Mesenchymal stem cell (in vitro differentiated cells and primary cell): ENCODE measurements around the gene ATP8B1.
A peak's percentile ranks its signal among the peaks of the same experiment; 100 is the strongest.

Experiments used
- DNase-seq: peaks from one replicate; pipeline ENCODE4 v3.0.0-alpha.2; 2013
- H2AFZ ChIP-seq: one replicate; pipeline ENCODE4 v1.6.1; 2013; ENCODE audit warnings: low read depth, mild to moderate bottlenecking, control low read depth, inconsistent platforms, low read length, moderate library complexity
- H2AK5ac ChIP-seq: 2 replicates; pipeline ENCODE4 v1.6.1; 2013; ENCODE audit warnings: low read length, moderate library complexity, mild to moderate bottlenecking, inconsistent platforms; ENCODE audit not compliant: severe bottlenecking
- H2BK120ac ChIP-seq: one replicate; pipeline ENCODE4 v1.6.1; 2013; ENCODE audit warnings: low read depth, mild to moderate bottlenecking, inconsistent platforms, low read length, moderate library complexity
- H2BK12ac ChIP-seq, 2 experiments: one replicate each; pipeline ENCODE4 v1.6.1; 2013; ENCODE audit warnings: inconsistent platforms in 2 of 2, low read length in 2 of 2, mild to moderate bottlenecking in 2 of 2, moderate library complexity in 2 of 2, control low read depth in 1 of 2
- H2BK15ac ChIP-seq: one replicate; pipeline ENCODE4 v1.6.1; 2013; ENCODE audit warnings: mild to moderate bottlenecking, low read depth, inconsistent platforms; ENCODE audit not compliant: poor library complexity, severe bottlenecking
- H2BK5ac ChIP-seq: 2 replicates; pipeline ENCODE4 v1.6.1; 2013; ENCODE audit warnings: low read depth, mild to moderate bottlenecking, low read length, control low read depth, inconsistent platforms; ENCODE audit not compliant: poor library complexity, severe bottlenecking
- H3K14ac ChIP-seq, 2 experiments: one replicate each; pipeline ENCODE4 v1.6.1; 2013; ENCODE audit warnings: inconsistent platforms in 2 of 2, low read length in 2 of 2, control low read depth in 1 of 2, mild to moderate bottlenecking in 1 of 2, moderate library complexity in 1 of 2
- H3K18ac ChIP-seq, 2 experiments: one replicate each; pipeline ENCODE4 v1.6.1; 2013; ENCODE audit warnings: inconsistent platforms in 2 of 2, low read length in 2 of 2, control low read depth in 1 of 2, low read depth in 1 of 2, mild to moderate bottlenecking in 1 of 2
- H3K23ac ChIP-seq, 2 experiments: one replicate each; pipeline ENCODE4 v1.6.1; 2013; ENCODE audit warnings: inconsistent platforms in 2 of 2, low read length in 2 of 2, mild to moderate bottlenecking in 2 of 2, moderate library complexity in 2 of 2, control low read depth in 1 of 2
- H3K27ac ChIP-seq: 2 replicates; pipeline ENCODE4 v1.5.1; 2013; ENCODE audit warnings: mild to moderate bottlenecking, moderate library complexity, low read length, control low read depth, inconsistent platforms; ENCODE audit not compliant: poor library complexity, severe bottlenecking
- H3K27me3 ChIP-seq, 2 experiments: 2 replicates each; pipeline versions ENCODE4 v1.6.1 to v1.7.0; 2013; ENCODE audit warnings: low read length in 2 of 2, mild to moderate bottlenecking in 2 of 2, moderate library complexity in 2 of 2, control low read depth in 1 of 2, inconsistent platforms in 1 of 2; ENCODE audit not compliant: control insufficient read depth in 1 of 2, insufficient read depth in 1 of 2
- H3K36me3 ChIP-seq, 2 experiments: 2 replicates each; pipeline versions ENCODE4 v1.6.1 to v1.7.0; 2013; ENCODE audit warnings: low read length in 2 of 2, control low read depth in 1 of 2, inconsistent platforms in 1 of 2, low read depth in 1 of 2, mild to moderate bottlenecking in 1 of 2; ENCODE audit not compliant: insufficient read depth in 2 of 2, control insufficient read depth in 1 of 2
- H3K4ac ChIP-seq, 2 experiments: one replicate each; pipeline ENCODE4 v1.6.1; 2013; ENCODE audit warnings: inconsistent platforms in 2 of 2, low read length in 2 of 2, mild to moderate bottlenecking in 2 of 2, moderate library complexity in 2 of 2, control low read depth in 1 of 2, low read depth in 1 of 2
- H3K4me1 ChIP-seq: 2 replicates; pipeline ENCODE4 v1.6.1; 2013; ENCODE audit warnings: low read depth, low read length, control low read depth; ENCODE audit not compliant: control insufficient read depth, insufficient read depth
- H3K4me2 ChIP-seq: 2 replicates; pipeline ENCODE4 v1.6.1; 2013; ENCODE audit warnings: low read length, mild to moderate bottlenecking, inconsistent platforms; ENCODE audit not compliant: poor library complexity, severe bottlenecking
- H3K4me3 ChIP-seq, 2 experiments: 2 replicates each; pipeline versions ENCODE4 v1.5.1 to v1.7.0; 2013; ENCODE audit warnings: low read length in 2 of 2, mild to moderate bottlenecking in 2 of 2, control low read depth in 1 of 2, low read depth in 1 of 2; ENCODE audit not compliant: insufficient read depth in 1 of 2
- H3K79me1 ChIP-seq: replicated peaks from 2 replicates; pipeline ENCODE4 v1.6.1; 2013; ENCODE audit warnings: mild to moderate bottlenecking, control low read depth, low read length, inconsistent platforms; ENCODE audit not compliant: poor library complexity, severe bottlenecking
- H3K9ac ChIP-seq: 2 replicates; pipeline ENCODE4 v1.7.0; 2013; ENCODE audit warnings: mild to moderate bottlenecking, low read length, moderate library complexity
- H3K9me3 ChIP-seq: 2 replicates; pipeline ENCODE4 v1.7.0; 2013; ENCODE audit warnings: mild to moderate bottlenecking, low read length; ENCODE audit not compliant: control insufficient read depth
- H4K8ac ChIP-seq: one replicate; pipeline ENCODE4 v1.6.1; 2013; ENCODE audit warnings: inconsistent platforms, mild to moderate bottlenecking, low read length, moderate library complexity
- H4K91ac ChIP-seq: one replicate; pipeline ENCODE4 v1.6.1; 2013; ENCODE audit warnings: mild to moderate bottlenecking, low read length, inconsistent platforms
- WGBS: methylation state at CpG from one replicate; pipeline ENCODE4 v1.1.7; 2013; ENCODE audit warnings: mixed read lengths; 5-methylcytosine and 5-hydroxymethylcytosine counted together

ATP8B1 gene

GRCh38 chr18:57792631-57793301, 10.3 kb downstream of the ATP8B1 start:
- 85% methylated on average over 6 of the region's 9 CpGs for WGBS
- Histone ChIP-seq H4K91ac (no peak overlapping the region), H3K27me3 (no peaks in the 10 kb centered on the region), H3K4me1 (peaks cover 16% of the 10 kb centered on the region), H2BK12ac (peak overlapping the region in 1 of 2 experiments; percentile 92), H2BK120ac (no peak overlapping the region), H3K27ac (no peak overlapping the region), H3K14ac (no peak overlapping the region), H3K18ac (peak overlapping the region; percentile 41 to 70), H2BK5ac (no peak overlapping the region), H3K36me3 (peaks cover 2 to 9% of the 10 kb centered on the region in 2 experiments), H3K9me3 (no peaks in the 10 kb centered on the region), H3K79me1 (peaks cover 13% of the 10 kb centered on the region), H3K9ac (peak overlapping the region; percentile 60), H2AK5ac (no peak overlapping the region), H4K8ac (peak overlapping the region; percentile 67), H3K4ac (peak overlapping the region; percentile 37 to 68), H3K4me3 (peak overlapping the region in 1 of 2 experiments; percentile 55), H2BK15ac (peak overlapping the region; percentile 33), H2AFZ (no peak overlapping the region), H3K4me2 (no peak overlapping the region), H3K23ac (no peak overlapping the region)
- DNase-seq: no peak

- H3K4me2 ChIP-seq: no peak overlapping the region
- peaks cover 15% of the 10 kb centered on the region for H3K4me1 ChIP-seq
- H4K8ac ChIP-seq: no peak overlapping the region
- no peak overlapping the region for H4K91ac ChIP-seq
- no peak overlapping the region for H3K9ac ChIP-seq
- H3K27ac ChIP-seq: no peak overlapping the region
- H2BK12ac ChIP-seq: no peak overlapping the region
- no peak overlapping the region for H2BK5ac ChIP-seq
- no peak for DNase-seq
- no CpG with 5 or more reads among the region's 2 CpGs for WGBS
- no peaks in the 10 kb centered on the region for H3K27me3 ChIP-seq
- no peak overlapping the region for H2BK15ac ChIP-seq
- no peak overlapping the region for H2BK120ac ChIP-seq
- no peaks in the 10 kb centered on the region for H3K9me3 ChIP-seq
- no peak overlapping the region for H3K14ac ChIP-seq
- H3K79me1 ChIP-seq: peaks cover 13% of the 10 kb centered on the region
- no peak overlapping the region for H2AK5ac ChIP-seq
- H2AFZ ChIP-seq: no peak overlapping the region
- H3K36me3 ChIP-seq: peaks cover 2 to 6% of the 10 kb centered on the region in 2 experiments
- no peak overlapping the region for H3K4me3 ChIP-seq
- H3K4ac ChIP-seq: no peak overlapping the region
- H3K18ac ChIP-seq: peak overlapping the region in 1 of 2 experiments; percentile 21
- H3K23ac ChIP-seq: no peak overlapping the region
These were observed 11.2 kb downstream of the ATP8B1 start for GRCh38 chr18:57791911-57792310.

- H3K9ac ChIP-seq: no peak overlapping the region
- no peak overlapping the region for H2BK120ac ChIP-seq
- no peak overlapping the region for H4K91ac ChIP-seq
- H2AK5ac ChIP-seq: no peak overlapping the region
- no peak overlapping the region for H3K23ac ChIP-seq
- no peak overlapping the region for H2BK15ac ChIP-seq
- H3K4me1 ChIP-seq: peaks cover 15% of the 10 kb centered on the region
- H3K9me3 ChIP-seq: no peaks in the 10 kb centered on the region
- no peak overlapping the region for H2BK12ac ChIP-seq
- H3K79me1 ChIP-seq: peaks cover 15% of the 10 kb centered on the region
- H4K8ac ChIP-seq: no peak overlapping the region
- no peak overlapping the region for H3K14ac ChIP-seq
- no peak overlapping the region for H2AFZ ChIP-seq
- H3K4me2 ChIP-seq: no peak overlapping the region
- WGBS: 92% methylated on average over 5 of the region's 5 CpGs
- H3K4me3 ChIP-seq: no peak overlapping the region
- H2BK5ac ChIP-seq: no peak overlapping the region
- H3K27ac ChIP-seq: no peak overlapping the region
- peaks cover 3 to 6% of the 10 kb centered on the region in 2 experiments for H3K36me3 ChIP-seq
- no peak overlapping the region for H3K4ac ChIP-seq
- no peak overlapping the region for H3K18ac ChIP-seq
- no peak for DNase-seq
- H3K27me3 ChIP-seq: no peaks in the 10 kb centered on the region
These were observed 11.9 kb downstream of the ATP8B1 start for GRCh38 chr18:57791192-57791591.

- H4K8ac ChIP-seq: no peak overlapping the region
- peak overlapping the region; percentile 27 for H2BK120ac ChIP-seq
- peak overlapping the region in 1 of 2 experiments; percentile 78 for H3K18ac ChIP-seq
- H3K27me3 ChIP-seq: no peaks in the 10 kb centered on the region
- peaks cover 4 to 6% of the 10 kb centered on the region in 2 experiments for H3K36me3 ChIP-seq
- H2AK5ac ChIP-seq: peak overlapping the region; percentile 92
- H3K4me2 ChIP-seq: no peak overlapping the region
- no peak overlapping the region for H3K27ac ChIP-seq
- H3K23ac ChIP-seq: no peak overlapping the region
- peak overlapping the region in 1 of 2 experiments; percentile 41 for H3K14ac ChIP-seq
- peaks cover 17% of the 10 kb centered on the region for H3K4me1 ChIP-seq
- H2BK12ac ChIP-seq: peak overlapping the region; percentile 44 to 63
- WGBS: over 99% methylated on average over 4 of the region's 4 CpGs
- peak overlapping the region; percentile 64 for H2BK15ac ChIP-seq
- H3K4ac ChIP-seq: no peak overlapping the region
- peak overlapping the region; percentile 92 for H3K9ac ChIP-seq
- H3K4me3 ChIP-seq: no peak overlapping the region
- no peak overlapping the region for H2AFZ ChIP-seq
- no peak for DNase-seq
- H3K79me1 ChIP-seq: peaks cover 18% of the 10 kb centered on the region
- no peaks in the 10 kb centered on the region for H3K9me3 ChIP-seq
- no peak overlapping the region for H2BK5ac ChIP-seq
- H4K91ac ChIP-seq: peak overlapping the region; percentile 41
These were observed 12.8 kb downstream of the ATP8B1 start for GRCh38 chr18:57790316-57790715.
